Measurements from ENCODE around the gene C2orf68. TPM values are rescaled to one million over a fixed set of nuclear protein-coding genes. Genes with fewer than 3 reads are reported as not detected.
A peak's percentile ranks its signal among the peaks of the same experiment; 100 is the strongest.
"Not testable (repeated sequence)": the region's sequence is repeated elsewhere in the genome, so short reads cannot be mapped to it uniquely, and the experiment has no call there.

C2orf68 gene
- total RNA-seq, 1 experiment from 2014 or later: 69.6 TPM

DNA sequence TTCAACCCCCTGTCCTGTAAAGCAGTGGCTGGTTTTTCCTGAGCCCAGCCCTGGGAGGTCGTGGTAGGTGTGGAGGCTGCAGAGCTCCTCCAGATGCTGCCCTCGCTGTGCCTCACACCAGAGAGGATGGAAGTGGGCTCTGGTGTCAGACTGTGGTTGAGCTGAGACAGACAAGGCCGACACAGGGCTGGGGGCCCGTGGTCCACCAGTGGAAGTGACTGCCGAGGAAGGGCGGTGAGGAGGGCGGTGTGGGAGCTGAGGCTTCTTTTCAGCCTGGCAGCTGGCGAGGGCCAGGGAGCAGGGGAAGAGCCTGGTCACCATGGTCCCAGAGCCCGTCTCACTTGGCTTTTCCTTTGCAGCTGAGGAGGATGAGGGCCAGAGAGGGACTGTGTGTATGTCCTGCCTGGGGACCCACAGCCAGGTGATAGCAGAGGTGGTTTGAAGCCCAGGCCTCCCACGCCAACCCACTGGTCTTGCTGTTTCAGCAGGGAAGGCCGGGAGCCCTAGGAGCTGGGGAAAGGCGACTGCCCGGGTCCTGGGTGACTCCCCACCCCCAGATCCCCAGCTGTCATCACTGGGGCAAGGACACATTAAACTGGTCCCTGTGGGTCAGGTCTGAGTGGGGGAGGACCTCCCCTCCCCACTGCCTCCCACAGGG lies 47.6 kb upstream of the C2orf68 start:
- Mint-ChIP-seq H3K36me3 (no peaks in the 10 kb centered on the region), H3K4me3 (no peak overlapping the region), H3K4me1 (no peaks in the 10 kb centered on the region), H3K27ac (no peak overlapping the region), H3K9me3 (no peaks in the 10 kb centered on the region), H3K27me3 (ENCODE audit: low read depth) (no peaks in the 10 kb centered on the region)
- DNase-seq (ENCODE audit: low spot score) (no peak), ATAC-seq (no peak)
- TF ChIP-seq, protein P1, sequence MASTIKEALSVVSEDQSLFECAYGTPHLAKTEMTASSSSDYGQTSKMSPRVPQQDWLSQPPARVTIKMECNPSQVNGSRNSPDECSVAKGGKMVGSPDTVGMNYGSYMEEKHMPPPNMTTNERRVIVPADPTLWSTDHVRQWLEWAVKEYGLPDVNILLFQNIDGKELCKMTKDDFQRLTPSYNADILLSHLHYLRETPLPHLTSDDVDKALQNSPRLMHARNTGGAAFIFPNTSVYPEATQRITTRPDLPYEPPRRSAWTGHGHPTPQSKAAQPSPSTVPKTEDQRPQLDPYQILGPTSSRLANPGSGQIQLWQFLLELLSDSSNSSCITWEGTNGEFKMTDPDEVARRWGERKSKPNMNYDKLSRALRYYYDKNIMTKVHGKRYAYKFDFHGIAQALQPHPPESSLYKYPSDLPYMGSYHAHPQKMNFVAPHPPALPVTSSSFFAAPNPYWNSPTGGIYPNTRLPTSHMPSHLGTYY (CRISPR knock-in tag; IDR thresholded peaks at IDR 0.05): no peak
- TF ChIP-seq OVOL2 (CRISPR knock-in tag; IDR thresholded peaks at IDR 0.05; ENCODE audit: borderline replicate concordance) (no peak), MXD4 (CRISPR knock-in tag; IDR thresholded peaks at IDR 0.05; ENCODE audit: borderline replicate concordance) (no peak), ZNF219 (CRISPR knock-in tag; IDR thresholded peaks at IDR 0.05; ENCODE audit: borderline replicate concordance) (no peak)
- TF ChIP-seq, protein P2, sequence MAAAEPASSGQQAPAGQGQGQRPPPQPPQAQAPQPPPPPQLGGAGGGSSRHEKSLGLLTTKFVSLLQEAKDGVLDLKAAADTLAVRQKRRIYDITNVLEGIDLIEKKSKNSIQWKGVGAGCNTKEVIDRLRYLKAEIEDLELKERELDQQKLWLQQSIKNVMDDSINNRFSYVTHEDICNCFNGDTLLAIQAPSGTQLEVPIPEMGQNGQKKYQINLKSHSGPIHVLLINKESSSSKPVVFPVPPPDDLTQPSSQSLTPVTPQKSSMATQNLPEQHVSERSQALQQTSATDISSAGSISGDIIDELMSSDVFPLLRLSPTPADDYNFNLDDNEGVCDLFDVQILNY (CRISPR knock-in tag; IDR thresholded peaks at IDR 0.05): no peak
- TF ChIP-seq, protein P3, sequence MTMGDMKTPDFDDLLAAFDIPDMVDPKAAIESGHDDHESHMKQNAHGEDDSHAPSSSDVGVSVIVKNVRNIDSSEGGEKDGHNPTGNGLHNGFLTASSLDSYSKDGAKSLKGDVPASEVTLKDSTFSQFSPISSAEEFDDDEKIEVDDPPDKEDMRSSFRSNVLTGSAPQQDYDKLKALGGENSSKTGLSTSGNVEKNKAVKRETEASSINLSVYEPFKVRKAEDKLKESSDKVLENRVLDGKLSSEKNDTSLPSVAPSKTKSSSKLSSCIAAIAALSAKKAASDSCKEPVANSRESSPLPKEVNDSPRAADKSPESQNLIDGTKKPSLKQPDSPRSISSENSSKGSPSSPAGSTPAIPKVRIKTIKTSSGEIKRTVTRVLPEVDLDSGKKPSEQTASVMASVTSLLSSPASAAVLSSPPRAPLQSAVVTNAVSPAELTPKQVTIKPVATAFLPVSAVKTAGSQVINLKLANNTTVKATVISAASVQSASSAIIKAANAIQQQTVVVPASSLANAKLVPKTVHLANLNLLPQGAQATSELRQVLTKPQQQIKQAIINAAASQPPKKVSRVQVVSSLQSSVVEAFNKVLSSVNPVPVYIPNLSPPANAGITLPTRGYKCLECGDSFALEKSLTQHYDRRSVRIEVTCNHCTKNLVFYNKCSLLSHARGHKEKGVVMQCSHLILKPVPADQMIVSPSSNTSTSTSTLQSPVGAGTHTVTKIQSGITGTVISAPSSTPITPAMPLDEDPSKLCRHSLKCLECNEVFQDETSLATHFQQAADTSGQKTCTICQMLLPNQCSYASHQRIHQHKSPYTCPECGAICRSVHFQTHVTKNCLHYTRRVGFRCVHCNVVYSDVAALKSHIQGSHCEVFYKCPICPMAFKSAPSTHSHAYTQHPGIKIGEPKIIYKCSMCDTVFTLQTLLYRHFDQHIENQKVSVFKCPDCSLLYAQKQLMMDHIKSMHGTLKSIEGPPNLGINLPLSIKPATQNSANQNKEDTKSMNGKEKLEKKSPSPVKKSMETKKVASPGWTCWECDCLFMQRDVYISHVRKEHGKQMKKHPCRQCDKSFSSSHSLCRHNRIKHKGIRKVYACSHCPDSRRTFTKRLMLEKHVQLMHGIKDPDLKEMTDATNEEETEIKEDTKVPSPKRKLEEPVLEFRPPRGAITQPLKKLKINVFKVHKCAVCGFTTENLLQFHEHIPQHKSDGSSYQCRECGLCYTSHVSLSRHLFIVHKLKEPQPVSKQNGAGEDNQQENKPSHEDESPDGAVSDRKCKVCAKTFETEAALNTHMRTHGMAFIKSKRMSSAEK (CRISPR knock-in tag; IDR thresholded peaks at IDR 0.05; ENCODE audit: borderline replicate concordance): no peak
- ChIA-PET POLR2A (no interaction called here), CTCF (interaction anchor here (1.5 to 3.4 kb wide), 5 partner anchors 10 to 69 kb away, joined by 4 to 19 read pairs (median 9); no protein-coding TSS in a partner anchor)

DNA sequence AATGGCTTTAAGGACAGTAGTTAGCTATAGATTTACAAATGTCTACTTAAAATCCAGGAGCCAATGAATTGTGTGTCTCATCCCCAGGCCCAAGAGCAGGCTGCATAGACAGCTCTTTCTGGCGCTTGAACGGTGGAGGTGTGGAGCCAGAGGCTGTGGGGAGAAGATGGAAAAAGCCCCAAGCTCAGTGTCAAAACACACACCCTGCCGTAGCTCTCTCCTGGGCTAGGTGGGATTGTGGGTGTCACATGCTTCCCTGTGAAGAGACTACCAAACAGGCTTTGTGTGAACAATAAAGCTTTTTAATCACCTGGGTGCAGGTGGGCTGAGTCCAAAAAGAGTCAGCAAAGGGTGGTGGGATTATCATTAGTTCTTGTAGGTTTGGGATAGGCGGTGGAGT lies 45.5 kb upstream of the C2orf68 start:
- CTCF ChIA-PET: interaction anchor here (1.3 to 2.4 kb wide), 3 partner anchors 20 to 72 kb away, joined by 6 to 9 read pairs (median 7); no protein-coding TSS in a partner anchor
- H3K9me3 Mint-ChIP-seq; H3K4me1 Mint-ChIP-seq; H3K27ac Mint-ChIP-seq; H3K4me3 Mint-ChIP-seq; DNase-seq (ENCODE audit: low spot score); H3K36me3 Mint-ChIP-seq; POLR2A ChIA-PET; ATAC-seq; H3K27me3 Mint-ChIP-seq (ENCODE audit: low read depth): not testable (repeated sequence)

DNA sequence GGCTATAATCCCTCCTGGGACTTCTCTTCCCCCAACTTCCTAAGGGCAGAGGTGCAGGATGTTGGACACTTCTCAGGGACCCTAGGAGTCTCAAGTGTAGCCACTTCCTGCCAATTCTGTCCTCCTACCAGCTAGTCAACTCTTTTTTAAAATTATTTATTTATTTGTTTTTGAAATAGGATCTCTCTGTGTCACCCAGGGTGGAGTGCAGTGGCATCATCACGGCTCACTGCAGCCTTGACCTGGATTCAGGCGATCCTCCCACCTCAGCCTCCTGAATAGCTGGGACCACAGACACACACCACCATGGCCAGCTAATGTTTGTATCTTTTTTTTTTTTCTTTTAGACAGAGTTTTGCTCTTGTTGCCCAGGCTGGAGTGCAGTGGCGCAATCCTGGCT lies 44.6 kb upstream of the C2orf68 start:
- Mint-ChIP-seq H3K27ac (peak overlapping the region; percentile 26; the same call in 1 of the 2 replicates), H3K36me3 (peaks cover 14% of the 10 kb centered on the region), H3K4me1 (peaks cover 5% of the 10 kb centered on the region), H3K27me3 (ENCODE audit: low read depth) (no peaks in the 10 kb centered on the region), H3K4me3 (no peak overlapping the region), H3K9me3 (no peaks in the 10 kb centered on the region)
- ChIA-PET CTCF (interaction anchor here (1.3 to 1.8 kb wide), 2 partner anchors 19 to 72 kb away, joined by 6 to 7 read pairs; no protein-coding TSS in a partner anchor), POLR2A (no interaction called here)
- DNase-seq (ENCODE audit: low spot score) (no peak), ATAC-seq (no peak)
- TF ChIP-seq MYBL2 (CRISPR knock-in tag; IDR thresholded peaks at IDR 0.05): no peak
- TF ChIP-seq, protein P4, sequence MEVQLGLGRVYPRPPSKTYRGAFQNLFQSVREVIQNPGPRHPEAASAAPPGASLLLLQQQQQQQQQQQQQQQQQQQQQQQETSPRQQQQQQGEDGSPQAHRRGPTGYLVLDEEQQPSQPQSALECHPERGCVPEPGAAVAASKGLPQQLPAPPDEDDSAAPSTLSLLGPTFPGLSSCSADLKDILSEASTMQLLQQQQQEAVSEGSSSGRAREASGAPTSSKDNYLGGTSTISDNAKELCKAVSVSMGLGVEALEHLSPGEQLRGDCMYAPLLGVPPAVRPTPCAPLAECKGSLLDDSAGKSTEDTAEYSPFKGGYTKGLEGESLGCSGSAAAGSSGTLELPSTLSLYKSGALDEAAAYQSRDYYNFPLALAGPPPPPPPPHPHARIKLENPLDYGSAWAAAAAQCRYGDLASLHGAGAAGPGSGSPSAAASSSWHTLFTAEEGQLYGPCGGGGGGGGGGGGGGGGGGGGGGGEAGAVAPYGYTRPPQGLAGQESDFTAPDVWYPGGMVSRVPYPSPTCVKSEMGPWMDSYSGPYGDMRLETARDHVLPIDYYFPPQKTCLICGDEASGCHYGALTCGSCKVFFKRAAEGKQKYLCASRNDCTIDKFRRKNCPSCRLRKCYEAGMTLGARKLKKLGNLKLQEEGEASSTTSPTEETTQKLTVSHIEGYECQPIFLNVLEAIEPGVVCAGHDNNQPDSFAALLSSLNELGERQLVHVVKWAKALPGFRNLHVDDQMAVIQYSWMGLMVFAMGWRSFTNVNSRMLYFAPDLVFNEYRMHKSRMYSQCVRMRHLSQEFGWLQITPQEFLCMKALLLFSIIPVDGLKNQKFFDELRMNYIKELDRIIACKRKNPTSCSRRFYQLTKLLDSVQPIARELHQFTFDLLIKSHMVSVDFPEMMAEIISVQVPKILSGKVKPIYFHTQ (CRISPR knock-in tag; IDR thresholded peaks at IDR 0.05): no peak
- TF ChIP-seq, protein P5, sequence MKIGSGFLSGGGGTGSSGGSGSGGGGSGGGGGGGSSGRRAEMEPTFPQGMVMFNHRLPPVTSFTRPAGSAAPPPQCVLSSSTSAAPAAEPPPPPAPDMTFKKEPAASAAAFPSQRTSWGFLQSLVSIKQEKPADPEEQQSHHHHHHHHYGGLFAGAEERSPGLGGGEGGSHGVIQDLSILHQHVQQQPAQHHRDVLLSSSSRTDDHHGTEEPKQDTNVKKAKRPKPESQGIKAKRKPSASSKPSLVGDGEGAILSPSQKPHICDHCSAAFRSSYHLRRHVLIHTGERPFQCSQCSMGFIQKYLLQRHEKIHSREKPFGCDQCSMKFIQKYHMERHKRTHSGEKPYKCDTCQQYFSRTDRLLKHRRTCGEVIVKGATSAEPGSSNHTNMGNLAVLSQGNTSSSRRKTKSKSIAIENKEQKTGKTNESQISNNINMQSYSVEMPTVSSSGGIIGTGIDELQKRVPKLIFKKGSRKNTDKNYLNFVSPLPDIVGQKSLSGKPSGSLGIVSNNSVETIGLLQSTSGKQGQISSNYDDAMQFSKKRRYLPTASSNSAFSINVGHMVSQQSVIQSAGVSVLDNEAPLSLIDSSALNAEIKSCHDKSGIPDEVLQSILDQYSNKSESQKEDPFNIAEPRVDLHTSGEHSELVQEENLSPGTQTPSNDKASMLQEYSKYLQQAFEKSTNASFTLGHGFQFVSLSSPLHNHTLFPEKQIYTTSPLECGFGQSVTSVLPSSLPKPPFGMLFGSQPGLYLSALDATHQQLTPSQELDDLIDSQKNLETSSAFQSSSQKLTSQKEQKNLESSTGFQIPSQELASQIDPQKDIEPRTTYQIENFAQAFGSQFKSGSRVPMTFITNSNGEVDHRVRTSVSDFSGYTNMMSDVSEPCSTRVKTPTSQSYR (CRISPR knock-in tag; IDR thresholded peaks at IDR 0.05): no peak
- no peak for TF ChIP-seq CBFB (CRISPR knock-in tag; IDR thresholded peaks at IDR 0.05; ENCODE audit: low read depth)
- TF ChIP-seq ESRRA (CRISPR knock-in tag; IDR thresholded peaks at IDR 0.05; ENCODE audit: borderline replicate concordance): no peak
- TF ChIP-seq, protein P6, sequence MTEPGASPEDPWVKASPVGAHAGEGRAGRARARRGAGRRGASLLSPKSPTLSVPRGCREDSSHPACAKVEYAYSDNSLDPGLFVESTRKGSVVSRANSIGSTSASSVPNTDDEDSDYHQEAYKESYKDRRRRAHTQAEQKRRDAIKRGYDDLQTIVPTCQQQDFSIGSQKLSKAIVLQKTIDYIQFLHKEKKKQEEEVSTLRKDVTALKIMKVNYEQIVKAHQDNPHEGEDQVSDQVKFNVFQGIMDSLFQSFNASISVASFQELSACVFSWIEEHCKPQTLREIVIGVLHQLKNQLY (CRISPR knock-in tag; IDR thresholded peaks at IDR 0.05): no peak
- TF ChIP-seq TEAD4 (CRISPR knock-in tag; IDR thresholded peaks at IDR 0.05): no peak
- no peak for TF ChIP-seq NFE2L1 (CRISPR knock-in tag; IDR thresholded peaks at IDR 0.05)
- TF ChIP-seq GABPB1 (CRISPR knock-in tag; IDR thresholded peaks at IDR 0.05): no peak
- TF ChIP-seq, protein P7, sequence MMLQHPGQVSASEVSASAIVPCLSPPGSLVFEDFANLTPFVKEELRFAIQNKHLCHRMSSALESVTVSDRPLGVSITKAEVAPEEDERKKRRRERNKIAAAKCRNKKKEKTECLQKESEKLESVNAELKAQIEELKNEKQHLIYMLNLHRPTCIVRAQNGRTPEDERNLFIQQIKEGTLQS (CRISPR knock-in tag; conservative IDR thresholded peaks at IDR 0.05): no peak

All from WTC11 (cell line).